Upper lobe of left lung (tissue), 4 donors: ENCODE measurements around the gene RPL37A.
"Not testable (repeated sequence)": the region's sequence is repeated elsewhere in the genome, so short reads cannot be mapped to it uniquely, and the experiment has no call there.

Experiments
- EP300 ChIP-seq, 4 donors: sonication (generic); formaldehyde crosslinking; IDR thresholded peaks; one replicate each; pipeline ENCODE4 v1.5.1; 2017; ENCODE audit warnings: antibody characterized with exemption in 4 of 4, control low read depth in 2 of 4
- POLR2AphosphoS5 ChIP-seq, 2 donors: sonication (generic); formaldehyde crosslinking; IDR thresholded peaks; one replicate each; pipeline ENCODE4 v1.5.1; 2017; ENCODE audit warnings: antibody characterized with exemption in 2 of 2
- TF ChIP-seq, protein P1 (sequence below), 6 experiments: fragments of 450-650 bp in 4 of 6; fragments of 200-600 bp in 2 of 6; sonication (generic) in 2 of 6; IDR thresholded peaks; one replicate each; pipeline ENCODE4 v1.5.1; 2016 to 2019; ENCODE audit warnings: antibody characterized with exemption in 6 of 6

DNA sequence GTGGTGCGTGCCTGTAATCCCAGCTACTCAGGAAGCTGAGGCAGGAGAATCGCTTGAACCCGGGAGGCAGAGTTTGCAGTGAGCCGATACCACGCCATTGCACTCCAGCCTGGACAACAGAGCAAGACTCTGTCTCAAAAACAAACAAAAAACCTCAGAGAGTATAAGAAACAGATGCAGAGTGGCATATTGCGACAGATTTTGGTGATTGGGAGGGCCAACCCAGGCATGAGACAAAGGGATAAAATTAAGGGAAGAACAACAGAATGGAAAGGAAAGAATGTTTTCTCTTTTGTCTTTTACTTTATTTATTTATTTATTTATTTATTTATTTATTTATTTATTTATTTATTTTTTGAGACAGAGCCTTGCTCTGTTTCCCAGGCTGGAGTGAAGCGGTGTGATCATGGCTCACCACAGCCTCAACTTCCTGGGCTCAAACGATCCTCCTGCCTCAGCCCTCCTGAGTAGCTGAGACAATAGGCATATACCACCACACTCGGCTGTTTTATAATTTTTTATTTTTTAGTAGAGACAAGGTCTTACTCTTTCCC, 20.0 kb downstream of the RPL37A start:
- TF ChIP-seq, protein P1, sequence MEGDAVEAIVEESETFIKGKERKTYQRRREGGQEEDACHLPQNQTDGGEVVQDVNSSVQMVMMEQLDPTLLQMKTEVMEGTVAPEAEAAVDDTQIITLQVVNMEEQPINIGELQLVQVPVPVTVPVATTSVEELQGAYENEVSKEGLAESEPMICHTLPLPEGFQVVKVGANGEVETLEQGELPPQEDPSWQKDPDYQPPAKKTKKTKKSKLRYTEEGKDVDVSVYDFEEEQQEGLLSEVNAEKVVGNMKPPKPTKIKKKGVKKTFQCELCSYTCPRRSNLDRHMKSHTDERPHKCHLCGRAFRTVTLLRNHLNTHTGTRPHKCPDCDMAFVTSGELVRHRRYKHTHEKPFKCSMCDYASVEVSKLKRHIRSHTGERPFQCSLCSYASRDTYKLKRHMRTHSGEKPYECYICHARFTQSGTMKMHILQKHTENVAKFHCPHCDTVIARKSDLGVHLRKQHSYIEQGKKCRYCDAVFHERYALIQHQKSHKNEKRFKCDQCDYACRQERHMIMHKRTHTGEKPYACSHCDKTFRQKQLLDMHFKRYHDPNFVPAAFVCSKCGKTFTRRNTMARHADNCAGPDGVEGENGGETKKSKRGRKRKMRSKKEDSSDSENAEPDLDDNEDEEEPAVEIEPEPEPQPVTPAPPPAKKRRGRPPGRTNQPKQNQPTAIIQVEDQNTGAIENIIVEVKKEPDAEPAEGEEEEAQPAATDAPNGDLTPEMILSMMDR (IDR thresholded peaks at IDR 0.05): not testable (repeated sequence)
- not testable (repeated sequence) for TF ChIP-seq EP300, POLR2AphosphoS5 (IDR thresholded peaks at IDR 0.05)
